Adipocyte (in vitro differentiated cells): ENCODE measurements around the gene STXBP6.

ENCODE experiments used
- DNase-seq: peaks from one replicate; pipeline ENCODE4 v3.0.0-alpha.2; 2015; ENCODE audit warnings: low read depth
- H3K27me3 ChIP-seq: replicated peaks from 2 replicates; pipeline ENCODE4 v1.7.0; 2013; ENCODE audit warnings: mild to moderate bottlenecking, low read length, moderate library complexity; ENCODE audit not compliant: control insufficient read depth, insufficient read depth
- H3K36me3 ChIP-seq: 2 replicates; pipeline ENCODE4 v1.7.0; 2013; ENCODE audit warnings: low read length, mild to moderate bottlenecking, moderate library complexity; ENCODE audit not compliant: control insufficient read depth, insufficient read depth, severe bottlenecking
- H3K4me1 ChIP-seq: 2 replicates; pipeline ENCODE4 v1.7.0; 2013; ENCODE audit warnings: mild to moderate bottlenecking, low read length, moderate library complexity; ENCODE audit not compliant: control insufficient read depth, insufficient read depth
- H3K4me3 ChIP-seq: 2 replicates; pipeline ENCODE4 v1.7.0; 2013; ENCODE audit warnings: mild to moderate bottlenecking, low read length, moderate library complexity
- H3K9ac ChIP-seq: 2 replicates; pipeline ENCODE4 v1.7.0; 2013; ENCODE audit warnings: mild to moderate bottlenecking, low read length, moderate library complexity
- H3K9me3 ChIP-seq: 2 replicates; pipeline ENCODE4 v1.7.0; 2013; ENCODE audit warnings: mild to moderate bottlenecking, low read length, moderate library complexity; ENCODE audit not compliant: control insufficient read depth

The STXBP6 gene

DNA sequence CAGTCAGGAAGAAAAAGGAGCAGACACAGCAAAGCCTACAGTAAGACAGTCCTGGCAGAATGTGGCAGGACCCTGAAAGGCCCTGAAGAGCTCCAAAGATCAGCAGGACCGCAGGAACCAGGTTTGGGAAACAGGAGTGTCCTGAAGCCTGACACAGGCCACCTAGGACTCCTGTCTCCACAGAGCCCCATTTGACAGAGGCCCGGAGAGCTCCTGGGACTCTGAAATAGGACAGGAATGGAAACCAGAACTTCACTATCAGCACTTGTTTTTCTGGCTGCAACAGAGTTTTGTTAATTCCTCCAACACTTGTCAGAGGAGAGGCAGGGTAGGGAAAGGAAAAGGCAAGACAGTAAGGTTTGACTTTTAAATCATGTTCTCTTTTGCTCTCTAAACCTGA, 12.9 kb downstream of the STXBP6 start:
- Histone ChIP-seq H3K9me3 (no peaks in the 10 kb centered on the region), H3K4me1 (peaks cover 5% of the 10 kb centered on the region), H3K36me3 (no peaks in the 10 kb centered on the region), H3K9ac (no peak overlapping the region), H3K4me3 (no peak overlapping the region), H3K27me3 (no peaks in the 10 kb centered on the region)
- DNase-seq, result no peak

GRCh38 chr14:25034803-25035681, 14.9 kb downstream of the STXBP6 start:
- DNase-seq, result no peak
- H3K9me3 ChIP-seq, result no peaks in the 10 kb centered on the region

GRCh38 chr14:25033358-25033757, 16.6 kb downstream of the STXBP6 start:
- Histone ChIP-seq H3K27me3 (no peaks in the 10 kb centered on the region), H3K9ac (no peak overlapping the region), H3K4me1 (peaks cover 5% of the 10 kb centered on the region), H3K36me3 (no peaks in the 10 kb centered on the region), H3K9me3 (no peaks in the 10 kb centered on the region), H3K4me3 (no peak overlapping the region)
- DNase-seq, result no peak

More at GRCh38 chr14:25034803-25035681, 14.9 kb downstream of the STXBP6 start:
- Histone ChIP-seq H3K4me1 (peaks cover 5% of the 10 kb centered on the region), H3K4me3 (no peak overlapping the region), H3K9ac (no peak overlapping the region), H3K27me3 (no peaks in the 10 kb centered on the region), H3K36me3 (no peaks in the 10 kb centered on the region)

- no peaks in the 10 kb centered on the region for H3K9me3 ChIP-seq
- H3K4me3 ChIP-seq, result no peak overlapping the region
- H3K27me3 ChIP-seq, result no peaks in the 10 kb centered on the region
- H3K9ac ChIP-seq, result no peak overlapping the region
- no peaks in the 10 kb centered on the region for H3K36me3 ChIP-seq
- DNase-seq, result no peak
- peaks cover 1% of the 10 kb centered on the region for H3K4me1 ChIP-seq
Measured at GRCh38 chr14:25032092-25032784, 17.7 kb downstream of the STXBP6 start.

GRCh38 chr14:25026476-25027137, 23.3 kb downstream of the STXBP6 start:
- Histone ChIP-seq H3K9me3 (no peaks in the 10 kb centered on the region), H3K4me1 (no peaks in the 10 kb centered on the region), H3K36me3 (no peaks in the 10 kb centered on the region), H3K4me3 (no peak overlapping the region), H3K9ac (no peak overlapping the region), H3K27me3 (no peaks in the 10 kb centered on the region)
- no peak for DNase-seq

DNA sequence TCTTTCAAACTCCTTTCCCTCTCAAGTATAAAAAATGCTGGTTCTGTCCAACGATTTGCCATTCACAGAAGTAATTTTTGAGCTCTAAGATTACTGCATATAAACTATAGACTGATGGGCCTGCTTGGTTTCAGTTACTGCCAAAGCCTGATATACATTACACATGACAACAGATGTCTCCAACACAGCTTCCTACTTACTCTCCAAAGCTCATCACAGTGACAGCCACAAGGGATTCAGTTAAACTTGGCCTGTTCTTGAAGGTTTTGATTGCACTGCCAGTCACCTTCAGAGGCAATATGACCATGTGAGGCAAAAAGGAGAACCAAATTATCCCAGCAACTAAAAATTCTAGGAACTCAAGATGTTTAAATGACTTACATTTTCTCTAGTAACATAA, 30.1 kb downstream of the STXBP6 start:
- H3K27me3 ChIP-seq, result no peaks in the 10 kb centered on the region
- no peak overlapping the region for H3K4me3 ChIP-seq
- H3K9ac ChIP-seq, result no peak overlapping the region
- H3K36me3 ChIP-seq, result no peaks in the 10 kb centered on the region
- no peaks in the 10 kb centered on the region for H3K9me3 ChIP-seq
- DNase-seq, result no peak
- no peaks in the 10 kb centered on the region for H3K4me1 ChIP-seq

DNA sequence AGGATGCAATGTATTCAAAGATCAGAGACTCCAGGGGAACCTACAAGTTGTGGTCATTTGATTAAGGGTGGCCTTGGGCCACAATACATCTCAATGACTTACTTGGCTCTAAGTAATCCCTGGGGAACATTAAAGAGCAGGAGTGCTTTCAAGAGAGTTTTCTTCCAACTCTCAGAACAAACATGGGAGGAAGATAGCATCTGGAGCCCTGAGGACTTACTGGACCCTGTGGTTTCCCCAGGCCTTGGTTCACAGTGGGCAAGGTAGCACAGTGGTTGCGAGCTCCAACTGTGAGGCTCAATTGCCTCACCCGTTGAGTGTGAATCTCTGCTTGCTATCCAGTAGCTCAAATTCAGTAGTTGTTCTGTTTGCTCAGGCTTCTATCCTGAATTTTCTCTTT, 32.4 kb downstream of the STXBP6 start:
- no peak for DNase-seq
- H3K36me3 ChIP-seq, result no peaks in the 10 kb centered on the region
- no peaks in the 10 kb centered on the region for H3K27me3 ChIP-seq
- no peak overlapping the region for H3K4me3 ChIP-seq
- H3K9me3 ChIP-seq, result no peaks in the 10 kb centered on the region
- no peak overlapping the region for H3K9ac ChIP-seq
- no peaks in the 10 kb centered on the region for H3K4me1 ChIP-seq

GRCh38 chr14:25015761-25016160, 34.2 kb downstream of the STXBP6 start:
- H3K27me3 ChIP-seq, result no peaks in the 10 kb centered on the region
- H3K4me3 ChIP-seq, result no peak overlapping the region
- no peaks in the 10 kb centered on the region for H3K9me3 ChIP-seq
- DNase-seq, result no peak
- H3K36me3 ChIP-seq, result no peaks in the 10 kb centered on the region
- peaks cover under 1% of the 10 kb centered on the region for H3K4me1 ChIP-seq
- H3K9ac ChIP-seq, result no peak overlapping the region

DNA sequence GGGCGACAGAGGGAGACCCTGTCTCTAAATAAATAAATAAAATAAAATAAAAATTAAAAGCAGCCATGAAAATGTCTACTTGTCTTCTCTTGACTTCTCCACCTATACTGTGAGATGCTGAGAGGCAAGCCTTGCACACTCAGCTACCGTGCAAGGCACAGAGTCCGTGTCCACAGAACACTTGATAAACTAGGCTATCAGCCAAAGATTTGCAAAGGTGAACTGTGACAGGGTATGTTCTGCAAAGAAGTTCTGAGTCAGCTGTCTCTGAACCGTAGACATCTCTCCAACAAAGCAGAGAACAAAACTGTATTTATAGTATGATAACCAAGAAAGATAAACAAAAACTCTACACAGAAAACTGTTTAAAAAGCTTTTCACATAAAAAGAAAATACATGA, 35.5 kb downstream of the STXBP6 start:
- no peaks in the 10 kb centered on the region for H3K9me3 ChIP-seq
- H3K36me3 ChIP-seq, result no peaks in the 10 kb centered on the region
- H3K9ac ChIP-seq, result no peak overlapping the region
- H3K4me1 ChIP-seq, result peaks cover 14% of the 10 kb centered on the region
- H3K27me3 ChIP-seq, result no peaks in the 10 kb centered on the region
- H3K4me3 ChIP-seq, result no peak overlapping the region
- peak; percentile 18 for DNase-seq

- DNase-seq, result no peak
- Histone ChIP-seq H3K4me3 (no peak overlapping the region), H3K27me3 (no peaks in the 10 kb centered on the region), H3K4me1 (peaks cover 17% of the 10 kb centered on the region), H3K9me3 (no peaks in the 10 kb centered on the region), H3K9ac (no peak overlapping the region), H3K36me3 (no peaks in the 10 kb centered on the region)
Measured at GRCh38 chr14:25011095-25011494, 38.9 kb downstream of the STXBP6 start.

DNA sequence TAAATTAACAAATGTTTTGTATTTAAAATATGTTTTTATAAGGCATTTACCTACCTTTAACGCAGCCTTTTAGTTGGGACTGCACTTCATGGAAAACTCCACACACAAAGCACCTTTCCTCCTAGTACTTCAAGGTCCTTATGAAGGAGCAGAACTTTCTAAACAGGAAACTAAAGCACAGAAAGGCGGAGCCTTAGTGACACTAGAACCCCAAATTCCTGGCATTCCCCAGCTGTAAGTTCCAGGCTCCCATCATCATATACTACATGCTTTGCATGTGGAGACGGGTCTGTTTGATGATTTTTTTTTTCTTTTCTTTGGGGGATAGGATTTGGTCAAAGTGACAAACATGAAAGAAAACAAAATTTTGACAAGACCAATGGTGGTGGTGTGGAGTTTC, 39.5 kb downstream of the STXBP6 start:
- peaks cover 17% of the 10 kb centered on the region for H3K4me1 ChIP-seq

More for the DNA sequence above, 39.5 kb downstream of the STXBP6 start:
- H3K4me3 ChIP-seq, result no peak overlapping the region
- H3K36me3 ChIP-seq, result no peaks in the 10 kb centered on the region
- H3K9me3 ChIP-seq, result no peaks in the 10 kb centered on the region
- no peaks in the 10 kb centered on the region for H3K27me3 ChIP-seq
- no peak for DNase-seq
- H3K9ac ChIP-seq, result no peak overlapping the region
